ENCODE results near the gene MOB2.

MOB2 gene

GRCh38 chr11:1486054-1486825 is at the start of gene MOB2:
TSS of gene MOB2 (minus strand) at chr11:1486779. CDS start at chr11:1486556, 223 bp downstream.
- TF ChIP-seq CTCF (IDR thresholded peaks at IDR 0.05): no peak

DNA sequence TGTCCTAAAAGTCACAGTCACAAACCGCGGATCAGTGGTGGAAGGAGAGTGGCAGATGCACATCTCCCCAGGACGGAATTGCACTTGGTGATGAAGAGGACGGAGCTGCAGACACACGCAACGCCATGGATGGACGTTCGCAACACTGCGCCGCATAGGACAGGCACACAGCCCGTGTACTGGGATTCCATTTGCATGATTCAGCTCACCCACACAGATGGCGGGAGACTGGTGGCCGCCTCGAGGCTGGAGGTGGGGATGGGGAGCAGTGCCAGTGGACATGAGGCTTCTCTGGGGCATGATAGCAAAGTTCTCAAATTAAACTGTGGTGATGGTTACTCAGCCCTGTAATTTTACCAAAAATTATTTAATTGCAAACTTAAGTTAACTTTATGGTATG is 48.1 kb upstream of the MOB2 start:
- TF ChIP-seq CTCF (IDR thresholded peaks at IDR 0.05): no peak

DNA sequence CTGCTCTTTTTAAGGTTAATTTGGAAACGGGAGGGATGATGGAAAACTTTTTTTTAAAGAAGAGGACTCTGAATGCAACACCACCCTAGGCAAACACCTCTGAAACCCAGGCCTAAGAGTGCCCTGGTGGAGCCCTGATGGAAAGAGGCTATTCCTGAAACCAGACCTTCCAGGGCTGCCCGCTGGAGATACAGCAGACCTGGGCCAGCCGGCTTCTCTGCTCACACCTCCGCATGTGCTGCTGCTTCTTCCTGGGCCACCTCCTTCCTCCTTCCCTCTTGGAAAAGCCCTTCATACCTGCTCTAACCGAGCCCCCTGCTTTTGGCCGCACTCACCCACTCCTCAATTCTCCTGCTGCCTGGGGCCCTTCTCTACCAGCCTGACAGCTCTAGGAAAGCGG is 47.6 kb upstream of the MOB2 start:
- no peak for TF ChIP-seq CTCF (IDR thresholded peaks at IDR 0.05)

- no peak for TF ChIP-seq CTCF (IDR thresholded peaks at IDR 0.05)
Measured at GRCh38 chr11:1533342-1533725, 46.8 kb upstream of the MOB2 start.

DNA sequence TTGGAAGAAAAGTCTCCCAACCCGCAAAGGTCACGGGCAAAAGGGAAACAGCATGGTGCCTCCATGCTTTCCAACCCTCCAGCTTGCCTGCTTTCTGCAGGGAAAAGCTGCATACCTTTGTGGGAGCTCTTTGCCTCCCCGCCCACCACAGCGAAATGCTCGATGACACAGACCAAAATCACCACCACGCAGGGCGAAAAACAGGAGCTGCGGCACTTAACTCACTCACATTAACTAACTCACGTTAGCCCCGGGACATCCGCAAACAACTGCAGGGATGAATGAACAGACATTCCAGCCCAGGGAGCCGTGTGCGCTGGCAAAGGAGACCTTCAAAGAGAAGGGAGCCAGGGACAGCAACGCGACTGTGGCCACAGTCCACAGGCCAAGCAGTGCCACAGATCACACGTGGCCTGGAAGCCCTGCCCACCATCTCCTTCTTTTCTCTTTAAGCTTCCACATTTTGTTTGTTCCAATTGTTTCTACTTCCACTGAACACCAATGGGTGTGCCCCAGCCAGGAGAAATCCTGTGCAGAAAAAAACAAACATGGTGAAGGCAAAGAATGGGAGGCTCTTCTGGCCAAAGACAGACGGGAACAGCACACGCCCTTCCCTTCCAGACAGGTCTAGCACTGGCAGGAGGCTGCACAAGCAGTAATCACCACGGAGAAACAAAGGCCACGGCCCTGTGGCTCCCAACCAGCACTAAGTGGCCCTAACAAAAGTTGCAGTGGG is 46.2 kb upstream of the MOB2 start:
- no peak for TF ChIP-seq CTCF (IDR thresholded peaks at IDR 0.05)

DNA sequence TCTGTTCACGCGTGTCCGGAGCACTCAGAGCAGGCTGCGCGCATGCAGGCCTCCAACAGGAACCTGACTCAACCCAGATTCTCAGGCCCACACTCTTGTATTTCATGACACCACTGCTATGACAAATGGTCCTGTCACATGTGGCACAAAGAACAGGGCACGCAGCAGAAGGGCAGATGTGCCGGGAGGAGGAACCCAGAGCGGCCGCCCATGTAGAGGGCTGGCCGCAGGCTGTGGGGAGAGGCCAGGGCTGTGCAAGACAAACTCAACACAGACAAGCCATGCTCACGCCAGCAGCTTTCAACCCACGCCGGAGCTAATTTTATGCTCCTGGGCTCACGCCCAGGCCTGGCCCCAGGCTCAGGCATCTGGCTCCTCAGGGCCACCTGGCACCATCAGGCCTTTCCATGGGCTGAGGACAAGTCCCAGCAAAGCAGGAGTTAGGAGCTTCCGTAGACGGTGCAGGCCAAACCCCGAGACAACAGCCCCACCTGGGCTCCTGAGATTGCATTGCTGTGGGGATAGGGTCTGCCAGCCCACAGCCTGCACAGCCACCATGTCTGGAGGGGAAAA is 45.5 kb upstream of the MOB2 start:
- no peak for TF ChIP-seq CTCF (IDR thresholded peaks at IDR 0.05)

DNA sequence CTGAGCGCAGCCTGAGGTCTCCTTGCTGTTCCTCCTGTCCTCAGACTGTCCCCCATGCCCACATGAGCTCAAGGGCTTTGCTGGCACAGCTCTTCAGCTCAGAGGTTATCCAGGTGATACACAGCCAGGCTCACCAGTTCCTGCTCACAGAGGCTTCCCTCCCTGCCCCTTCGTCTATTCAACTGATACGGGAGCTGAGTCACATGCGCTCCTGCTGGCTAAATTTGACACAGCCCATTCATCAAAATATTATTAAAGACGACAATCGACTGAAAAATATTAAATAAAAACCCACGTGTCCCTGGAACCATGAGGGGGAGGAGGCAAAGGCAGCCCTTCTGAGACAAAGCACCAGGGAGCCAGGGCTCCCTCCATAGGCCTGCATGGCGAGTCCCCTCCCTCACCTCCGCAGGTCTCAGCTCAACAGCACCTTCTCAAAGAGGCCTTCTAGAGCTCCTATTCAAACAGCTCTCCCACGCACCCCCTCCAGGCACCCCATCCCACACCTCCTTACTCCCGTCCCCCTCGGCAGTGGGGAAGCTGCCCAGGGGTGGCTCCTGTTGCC is 45.0 kb upstream of the MOB2 start:
- TF ChIP-seq CTCF (IDR thresholded peaks at IDR 0.05): no peak
